A549 (cell line): ENCODE measurements around the gene SRCAP. TPM values are rescaled to one million over a fixed set of nuclear protein-coding genes. Genes with fewer than 3 reads are reported as not detected.

Experiments
- ATAC-seq, 2 experiments: fragments of 200-7000 bp in 1 of 2; fragments of >200 bp in 1 of 2; cut with Nextera tagmentation in 1 of 2; cut with Tn5 transposase in 1 of 2; 3 replicates each; pipeline versions ENCODE4 v1.8.0 to v1.9.1; 2018 to 2020; ENCODE audit warnings: mild to moderate bottlenecking in 1 of 2, moderate library complexity in 1 of 2
- CTCF ChIA-PET: fragments of 300-600 bp; sonication (Branson Sonifier 250); formaldehyde crosslinking; extraction: SDS; loops from one replicate; lab custom pipeline; 2021; ENCODE audit warnings: antibody characterized with exemption, inconsistent platforms; lab: Yijun Ruan, JAX
- POLR2A ChIA-PET: fragments of 350-600 bp; formaldehyde crosslinking; extraction: SDS; loops from one replicate; lab custom pipeline; 2021; ENCODE audit warnings: antibody characterized with exemption, inconsistent platforms; lab: Yijun Ruan, JAX
- DNase-seq, 2 experiments: peaks; one replicate each; pipeline versions ENCODE4 v3.0.0 to v3.0.0-alpha.2; 2011 to 2016; ENCODE audit warnings: low read depth in 1 of 2, low spot score in 1 of 2
- FAIRE-seq: peaks from 2 replicates; lab custom pipeline; 2011; peaks lifted over from hg19 to GRCh38; lab: Jason Lieb, UNC
- H3K27ac ChIP-seq, 2 experiments: fragments of >200 bp; sonication (Bioruptor Twin); formaldehyde crosslinking; 3 replicates each; pipeline ENCODE4 v1.5.1; 2016 to 2017
- H3K4me1 ChIP-seq: fragments of >200 bp; sonication (Bioruptor Twin); formaldehyde crosslinking; 3 replicates; pipeline ENCODE4 v1.6.1; 2016
- H3K4me2 ChIP-seq: fragments of >200 bp; sonication (Bioruptor Twin); formaldehyde crosslinking; 3 replicates; pipeline ENCODE4 v1.6.1; 2016
- H3K4me3 ChIP-seq: fragments of >200 bp; sonication (Bioruptor Twin); formaldehyde crosslinking; 3 replicates; pipeline ENCODE4 v1.5.1; 2016
- H3K9me3 ChIP-seq: fragments of >200 bp; sonication (Bioruptor Twin); formaldehyde crosslinking; 3 replicates; pipeline ENCODE4 v1.6.1; 2016
- CBX2 ChIP-seq: fragments of 200-600 bp; sonication (generic); IDR thresholded peaks from 2 replicates; pipeline ENCODE4 v1.6.1; 2016; ENCODE audit warnings: low read depth, mild to moderate bottlenecking, borderline replicate concordance
- FOSB ChIP-seq: fragments of 250-450 bp; sonication (Bioruptor Pico); IDR thresholded peaks from 2 replicates; pipeline ENCODE4 v1.5.0; 2020; ENCODE audit warnings: mild to moderate bottlenecking, moderate library complexity
- FOSL2 ChIP-seq, 2 experiments: fragments of 450-650 bp in 1 of 2; fragments of >200 bp in 1 of 2; sonication (Bioruptor Twin) in 1 of 2; formaldehyde crosslinking; IDR thresholded peaks; 2 replicates each; pipeline versions ENCODE4 v1.5.0 to v1.6.1; 2016 to 2020; ENCODE audit warnings: mild to moderate bottlenecking in 1 of 2, moderate library complexity in 1 of 2
- JUNB ChIP-seq: fragments of >200 bp; sonication (Bioruptor Twin); formaldehyde crosslinking; IDR thresholded peaks from 2 replicates; pipeline ENCODE4 v1.6.1; 2016
- KDM5A ChIP-seq: fragments of 200-600 bp; sonication (generic); IDR thresholded peaks from 2 replicates; pipeline ENCODE4 v1.6.1; 2016; ENCODE audit warnings: antibody characterized with exemption, mild to moderate bottlenecking
- MAFK ChIP-seq: fragments of 450-650 bp; IDR thresholded peaks from 2 replicates; pipeline ENCODE4 v1.6.1; 2014; ENCODE audit not compliant: partially characterized antibody
- MYC ChIP-seq: IDR thresholded peaks from 2 replicates; pipeline ENCODE4 v1.6.1; 2012; ENCODE audit warnings: mild to moderate bottlenecking, inconsistent platforms, low read length, improper control_type of control experiment, borderline replicate concordance
- NPAS2 ChIP-seq: fragments of 250-450 bp; sonication (Bioruptor Pico); IDR thresholded peaks from 2 replicates; pipeline ENCODE4 v1.8.0; 2022; ENCODE audit warnings: mild to moderate bottlenecking, moderate library complexity, borderline replicate concordance
- PHF8 ChIP-seq: fragments of 200-600 bp; sonication (generic); IDR thresholded peaks from 2 replicates; pipeline ENCODE4 v1.6.1; 2016; ENCODE audit warnings: low read depth, mild to moderate bottlenecking, antibody characterized with exemption, moderate library complexity, borderline replicate concordance
- SMC3 ChIP-seq: fragments of >200 bp; sonication (Bioruptor Twin); formaldehyde crosslinking; IDR thresholded peaks from 3 replicates; pipeline ENCODE4 v1.6.1; 2018; ENCODE audit warnings: inconsistent platforms
- TFCP2L1 ChIP-seq: fragments of 250-450 bp; sonication (Bioruptor Pico); IDR thresholded peaks from 2 replicates; pipeline ENCODE4 v1.5.0; 2021; ENCODE audit warnings: mild to moderate bottlenecking
- TP53 ChIP-seq: fragments of 250-450 bp; sonication (Bioruptor Pico); IDR thresholded peaks from 2 replicates; pipeline ENCODE4 v1.5.0; 2021; ENCODE audit warnings: mild to moderate bottlenecking, moderate library complexity
- ZSCAN20 ChIP-seq: fragments of 250-450 bp; sonication (Bioruptor Pico); IDR thresholded peaks from 2 replicates; pipeline ENCODE4 v1.8.0; 2022; ENCODE audit warnings: mild to moderate bottlenecking, moderate library complexity
- WGBS: methylation state at CpG from one replicate; pipeline ENCODE4 v1.1.6; 2017; ENCODE audit errors: missing lambda C conversion rate; 5-methylcytosine and 5-hydroxymethylcytosine counted together
- polyA plus RNA-seq, 4 experiments: library from polyadenylated mRNA; depleted of rRNA in 3 of 4; stranded (reverse); fragments of >200 nt; fragmentation: RNase III in 1 of 4; extraction: RNeasy Plus Mini Kit Qiagen cat#74134 plus additional on column Dnase treatment in 1 of 4; gene quantifications; 2 replicates in 3 of 4; 3 replicates in 1 of 4; pipeline ENCODE4 v1.2.3, GENCODE V29; 2011 to 2017
- TF ChIP-seq, protein P1 (sequence below): fragments of 150-350 bp; IDR thresholded peaks from 2 replicates; pipeline ENCODE4 v1.6.1; 2014; ENCODE audit warnings: low read depth, mild to moderate bottlenecking, low read length
- TF ChIP-seq, protein P2 (sequence below): fragments of >200 bp; sonication (Bioruptor Twin); formaldehyde crosslinking; IDR thresholded peaks from 3 replicates; pipeline ENCODE4 v1.6.1; 2016
- TF ChIP-seq, protein P3 (sequence below): fragments of >200 bp; sonication (Bioruptor Twin); formaldehyde crosslinking; IDR thresholded peaks from 3 replicates; pipeline ENCODE4 v1.5.1; 2016
- TF ChIP-seq, protein P4 (sequence below): fragments of 450-650 bp; IDR thresholded peaks from 2 replicates; pipeline ENCODE4 v1.6.1; 2014; ENCODE audit warnings: antibody characterized with exemption
- TF ChIP-seq, protein P5 (sequence below): fragments of 250-450 bp; sonication (Bioruptor Pico); IDR thresholded peaks from 2 replicates; pipeline ENCODE4 v1.5.0; 2020; ENCODE audit warnings: low read depth, mild to moderate bottlenecking, moderate library complexity
- TF ChIP-seq, protein P6 (sequence below): fragments of >200 bp; sonication (Bioruptor Twin); formaldehyde crosslinking; IDR thresholded peaks from 2 replicates; pipeline ENCODE4 v1.6.1; 2016
- TF ChIP-seq, protein P7 (sequence below): fragments of 200-600 bp; sonication (generic); IDR thresholded peaks from 2 replicates; pipeline ENCODE4 v1.6.1; 2016; ENCODE audit warnings: antibody characterized with exemption, mild to moderate bottlenecking, moderate library complexity
- TF ChIP-seq, protein P8 (sequence below): IDR thresholded peaks from 2 replicates; pipeline ENCODE4 v1.6.1; 2012

The SRCAP gene
- polyA plus RNA-seq, 2 of the 4 experiments (the other 2 are of a cell fraction): 6.2 to 19.9 TPM

DNA sequence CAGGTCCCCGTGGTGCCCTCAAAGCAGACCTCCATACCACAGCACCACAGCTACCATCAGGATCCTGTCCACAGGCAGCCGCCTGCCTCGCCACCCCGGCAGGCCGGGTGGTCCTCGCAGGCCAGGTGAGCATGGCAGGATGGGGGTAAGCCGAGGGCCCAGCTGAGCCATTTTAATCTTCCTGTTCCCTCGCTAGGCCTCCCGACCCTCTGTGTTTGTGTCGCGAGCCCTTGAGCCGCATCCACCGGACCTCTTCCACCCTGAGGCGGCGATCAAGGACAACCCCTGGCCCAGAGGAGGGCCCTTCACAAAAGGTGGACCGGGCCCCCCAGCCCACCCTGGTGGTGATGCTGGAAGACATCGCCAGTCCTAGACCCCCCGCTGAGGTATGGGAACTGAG is 46.3 kb upstream of the SRCAP start:
- Histone ChIP-seq H3K4me1 (peaks cover 20% of the 10 kb centered on the region), H3K27ac (peak overlapping the region in 1 of 2 experiments; percentile 96; a peak in 1 of 6 replicates), H3K4me2 (peak overlapping the region; percentile 91), H3K4me3 (no peak overlapping the region), H3K9me3 (no peaks in the 10 kb centered on the region)
- TF ChIP-seq, protein P1, sequence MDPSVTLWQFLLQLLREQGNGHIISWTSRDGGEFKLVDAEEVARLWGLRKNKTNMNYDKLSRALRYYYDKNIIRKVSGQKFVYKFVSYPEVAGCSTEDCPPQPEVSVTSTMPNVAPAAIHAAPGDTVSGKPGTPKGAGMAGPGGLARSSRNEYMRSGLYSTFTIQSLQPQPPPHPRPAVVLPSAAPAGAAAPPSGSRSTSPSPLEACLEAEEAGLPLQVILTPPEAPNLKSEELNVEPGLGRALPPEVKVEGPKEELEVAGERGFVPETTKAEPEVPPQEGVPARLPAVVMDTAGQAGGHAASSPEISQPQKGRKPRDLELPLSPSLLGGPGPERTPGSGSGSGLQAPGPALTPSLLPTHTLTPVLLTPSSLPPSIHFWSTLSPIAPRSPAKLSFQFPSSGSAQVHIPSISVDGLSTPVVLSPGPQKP: no peak
- TF ChIP-seq MYC (no peak), SMC3 (no peak), TFCP2L1 (CRISPR knock-in tag) (no peak), ZSCAN20 (no peak), MAFK (no peak), KDM5A (no peak)
- TF ChIP-seq, protein P2, sequence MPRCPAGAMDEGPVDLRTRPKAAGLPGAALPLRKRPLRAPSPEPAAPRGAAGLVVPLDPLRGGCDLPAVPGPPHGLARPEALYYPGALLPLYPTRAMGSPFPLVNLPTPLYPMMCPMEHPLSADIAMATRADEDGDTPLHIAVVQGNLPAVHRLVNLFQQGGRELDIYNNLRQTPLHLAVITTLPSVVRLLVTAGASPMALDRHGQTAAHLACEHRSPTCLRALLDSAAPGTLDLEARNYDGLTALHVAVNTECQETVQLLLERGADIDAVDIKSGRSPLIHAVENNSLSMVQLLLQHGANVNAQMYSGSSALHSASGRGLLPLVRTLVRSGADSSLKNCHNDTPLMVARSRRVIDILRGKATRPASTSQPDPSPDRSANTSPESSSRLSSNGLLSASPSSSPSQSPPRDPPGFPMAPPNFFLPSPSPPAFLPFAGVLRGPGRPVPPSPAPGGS: no peak
- TF ChIP-seq, protein P3, sequence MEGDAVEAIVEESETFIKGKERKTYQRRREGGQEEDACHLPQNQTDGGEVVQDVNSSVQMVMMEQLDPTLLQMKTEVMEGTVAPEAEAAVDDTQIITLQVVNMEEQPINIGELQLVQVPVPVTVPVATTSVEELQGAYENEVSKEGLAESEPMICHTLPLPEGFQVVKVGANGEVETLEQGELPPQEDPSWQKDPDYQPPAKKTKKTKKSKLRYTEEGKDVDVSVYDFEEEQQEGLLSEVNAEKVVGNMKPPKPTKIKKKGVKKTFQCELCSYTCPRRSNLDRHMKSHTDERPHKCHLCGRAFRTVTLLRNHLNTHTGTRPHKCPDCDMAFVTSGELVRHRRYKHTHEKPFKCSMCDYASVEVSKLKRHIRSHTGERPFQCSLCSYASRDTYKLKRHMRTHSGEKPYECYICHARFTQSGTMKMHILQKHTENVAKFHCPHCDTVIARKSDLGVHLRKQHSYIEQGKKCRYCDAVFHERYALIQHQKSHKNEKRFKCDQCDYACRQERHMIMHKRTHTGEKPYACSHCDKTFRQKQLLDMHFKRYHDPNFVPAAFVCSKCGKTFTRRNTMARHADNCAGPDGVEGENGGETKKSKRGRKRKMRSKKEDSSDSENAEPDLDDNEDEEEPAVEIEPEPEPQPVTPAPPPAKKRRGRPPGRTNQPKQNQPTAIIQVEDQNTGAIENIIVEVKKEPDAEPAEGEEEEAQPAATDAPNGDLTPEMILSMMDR: no peak
- CTCF ChIA-PET: interaction anchor here (0.8 to 4.2 kb wide), 6 partner anchors 10 to 223 kb away, joined by 3 to 26 read pairs (median 6); partner anchors contain the start of gene DCTPP1
- DNase-seq (no peak), FAIRE-seq (no peak), ATAC-seq (no peak)
- WGBS: 94% methylated on average over 16 of the region's 18 CpGs
- POLR2A ChIA-PET: no interaction called here

DNA sequence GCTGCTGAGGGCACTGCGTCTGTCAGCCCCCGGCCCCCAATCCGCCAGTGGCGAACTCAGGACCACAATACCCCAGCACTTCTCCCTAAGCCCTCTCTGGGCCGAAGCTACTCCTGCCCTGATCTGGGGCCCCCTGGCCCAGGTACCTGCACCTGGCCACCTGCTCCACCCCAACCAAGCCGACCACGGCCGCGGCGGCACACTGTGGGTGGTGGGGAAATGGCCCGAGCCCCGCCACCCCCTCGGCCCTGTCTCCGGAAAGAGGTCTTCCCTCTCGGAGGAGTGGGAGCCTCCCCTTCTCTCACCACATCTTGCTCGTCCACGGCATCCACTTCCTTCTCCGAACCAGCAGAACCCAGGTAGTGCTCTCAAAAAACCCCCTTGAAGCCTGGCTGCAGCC is 44.1 kb upstream of the SRCAP start:
- Histone ChIP-seq H3K4me1 (peaks cover 20% of the 10 kb centered on the region), H3K27ac (no peak overlapping the region), H3K4me2 (no peak overlapping the region)
- CTCF ChIA-PET: interaction anchor here (1.3 to 2.1 kb wide), 2 partner anchors 19 to 26 kb away, joined by 5 to 8 read pairs; no protein-coding TSS in a partner anchor
- no peak for ATAC-seq
- TF ChIP-seq NPAS2: no peak
- no peak for TF ChIP-seq MYC
- no peak for TF ChIP-seq FOSB (CRISPR knock-in tag)
- TF ChIP-seq, protein P4, sequence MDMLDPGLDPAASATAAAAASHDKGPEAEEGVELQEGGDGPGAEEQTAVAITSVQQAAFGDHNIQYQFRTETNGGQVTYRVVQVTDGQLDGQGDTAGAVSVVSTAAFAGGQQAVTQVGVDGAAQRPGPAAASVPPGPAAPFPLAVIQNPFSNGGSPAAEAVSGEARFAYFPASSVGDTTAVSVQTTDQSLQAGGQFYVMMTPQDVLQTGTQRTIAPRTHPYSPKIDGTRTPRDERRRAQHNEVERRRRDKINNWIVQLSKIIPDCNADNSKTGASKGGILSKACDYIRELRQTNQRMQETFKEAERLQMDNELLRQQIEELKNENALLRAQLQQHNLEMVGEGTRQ: no peak
- TF ChIP-seq, protein P5, sequence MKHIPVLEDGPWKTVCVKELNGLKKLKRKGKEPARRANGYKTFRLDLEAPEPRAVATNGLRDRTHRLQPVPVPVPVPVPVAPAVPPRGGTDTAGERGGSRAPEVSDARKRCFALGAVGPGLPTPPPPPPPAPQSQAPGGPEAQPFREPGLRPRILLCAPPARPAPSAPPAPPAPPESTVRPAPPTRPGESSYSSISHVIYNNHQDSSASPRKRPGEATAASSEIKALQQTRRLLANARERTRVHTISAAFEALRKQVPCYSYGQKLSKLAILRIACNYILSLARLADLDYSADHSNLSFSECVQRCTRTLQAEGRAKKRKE (CRISPR knock-in tag): no peak
- TF ChIP-seq, protein P2: no peak
- TF ChIP-seq CBX2: no peak
- no peak for TF ChIP-seq PHF8
- TF ChIP-seq, protein P6, sequence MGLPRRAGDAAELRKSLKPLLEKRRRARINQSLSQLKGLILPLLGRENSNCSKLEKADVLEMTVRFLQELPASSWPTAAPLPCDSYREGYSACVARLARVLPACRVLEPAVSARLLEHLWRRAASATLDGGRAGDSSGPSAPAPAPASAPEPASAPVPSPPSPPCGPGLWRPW: no peak
- no peak for TF ChIP-seq FOSL2 (IDR thresholded peaks at IDR 0.05)
- TF ChIP-seq FOSL2 (CRISPR knock-in tag; IDR thresholded peaks at IDR 0.05): no peak
- TF ChIP-seq, protein P7, sequence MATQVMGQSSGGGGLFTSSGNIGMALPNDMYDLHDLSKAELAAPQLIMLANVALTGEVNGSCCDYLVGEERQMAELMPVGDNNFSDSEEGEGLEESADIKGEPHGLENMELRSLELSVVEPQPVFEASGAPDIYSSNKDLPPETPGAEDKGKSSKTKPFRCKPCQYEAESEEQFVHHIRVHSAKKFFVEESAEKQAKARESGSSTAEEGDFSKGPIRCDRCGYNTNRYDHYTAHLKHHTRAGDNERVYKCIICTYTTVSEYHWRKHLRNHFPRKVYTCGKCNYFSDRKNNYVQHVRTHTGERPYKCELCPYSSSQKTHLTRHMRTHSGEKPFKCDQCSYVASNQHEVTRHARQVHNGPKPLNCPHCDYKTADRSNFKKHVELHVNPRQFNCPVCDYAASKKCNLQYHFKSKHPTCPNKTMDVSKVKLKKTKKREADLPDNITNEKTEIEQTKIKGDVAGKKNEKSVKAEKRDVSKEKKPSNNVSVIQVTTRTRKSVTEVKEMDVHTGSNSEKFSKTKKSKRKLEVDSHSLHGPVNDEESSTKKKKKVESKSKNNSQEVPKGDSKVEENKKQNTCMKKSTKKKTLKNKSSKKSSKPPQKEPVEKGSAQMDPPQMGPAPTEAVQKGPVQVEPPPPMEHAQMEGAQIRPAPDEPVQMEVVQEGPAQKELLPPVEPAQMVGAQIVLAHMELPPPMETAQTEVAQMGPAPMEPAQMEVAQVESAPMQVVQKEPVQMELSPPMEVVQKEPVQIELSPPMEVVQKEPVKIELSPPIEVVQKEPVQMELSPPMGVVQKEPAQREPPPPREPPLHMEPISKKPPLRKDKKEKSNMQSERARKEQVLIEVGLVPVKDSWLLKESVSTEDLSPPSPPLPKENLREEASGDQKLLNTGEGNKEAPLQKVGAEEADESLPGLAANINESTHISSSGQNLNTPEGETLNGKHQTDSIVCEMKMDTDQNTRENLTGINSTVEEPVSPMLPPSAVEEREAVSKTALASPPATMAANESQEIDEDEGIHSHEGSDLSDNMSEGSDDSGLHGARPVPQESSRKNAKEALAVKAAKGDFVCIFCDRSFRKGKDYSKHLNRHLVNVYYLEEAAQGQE: no peak
- TF ChIP-seq, protein P1: no peak
- TF ChIP-seq, protein P8, sequence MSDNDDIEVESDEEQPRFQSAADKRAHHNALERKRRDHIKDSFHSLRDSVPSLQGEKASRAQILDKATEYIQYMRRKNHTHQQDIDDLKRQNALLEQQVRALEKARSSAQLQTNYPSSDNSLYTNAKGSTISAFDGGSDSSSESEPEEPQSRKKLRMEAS: no peak
- TF ChIP-seq TP53 (CRISPR knock-in tag): no peak
- no peak for TF ChIP-seq JUNB
- no peak for TF ChIP-seq ZSCAN20
- TF ChIP-seq, all 56 proteins: peak for 0
- POLR2A ChIA-PET: interaction anchor here (0.6 kb wide), 1 partner anchor 97 kb away, joined by 3 read pairs; no protein-coding TSS in a partner anchor
- no peak overlapping the region for H3K4me3 ChIP-seq
- H3K9me3 ChIP-seq: no peaks in the 10 kb centered on the region
- WGBS: 95% methylated on average over 18 of the region's 18 CpGs
- no peak for DNase-seq
- FAIRE-seq: no peak
